IMR-90 (cell line): ENCODE results near the gene PREP. TPM values are rescaled to one million over a fixed set of nuclear protein-coding genes. Genes with fewer than 3 reads are reported as not detected.
A peak's percentile ranks its signal among the peaks of the same experiment; 100 is the strongest.

Source experiments
- ATAC-seq: fragments of 200-7000 bp; cut with Tn5 transposase; 2 replicates; pipeline ENCODE4 v1.9.1; 2020; ENCODE audit warnings: low read depth, mild to moderate bottlenecking, moderate library complexity
- BruUV-seq: library from RNA; stranded (reverse); fragments of 400-500 nt; replicated peaks from 2 replicates; lab custom pipeline; 2021; lab: Mats Ljungman, UMichigan
- CTCF ChIA-PET: fragments of 300-600 bp; formaldehyde crosslinking; extraction: SDS; loops from one replicate; lab custom pipeline; 2021; ENCODE audit warnings: antibody characterized with exemption; lab: Yijun Ruan, JAX
- POLR2A ChIA-PET: fragments of 300-600 bp; sonication (Branson Sonifier 250); formaldehyde crosslinking; loops from one replicate; lab custom pipeline; 2022; ENCODE audit warnings: antibody characterized with exemption; ENCODE audit not compliant: unreplicated experiment; lab: Charles Lee
- DNase-seq: peaks from one replicate; pipeline ENCODE4 v3.0.0; 2013
- H2AFZ ChIP-seq: replicated peaks from 2 replicates; pipeline ENCODE3; 2013; ENCODE audit warnings: low read length, mild to moderate bottlenecking; ENCODE audit not compliant: poor library complexity
- H2AK5ac ChIP-seq: 2 replicates; pipeline ENCODE4 v1.6.1; 2013; ENCODE audit warnings: low read depth, low read length, inconsistent platforms
- H2AK9ac ChIP-seq: replicated peaks from 2 replicates; pipeline ENCODE3; 2013; ENCODE audit warnings: mild to moderate bottlenecking, low read depth, low read length, moderate library complexity; ENCODE audit not compliant: poor library complexity
- H2BK120ac ChIP-seq: 2 replicates; pipeline ENCODE4 v1.6.1; 2013; ENCODE audit warnings: low read depth, low read length, inconsistent platforms
- H2BK15ac ChIP-seq: 3 replicates; pipeline ENCODE4 v1.6.1; 2013; ENCODE audit warnings: low read depth, low read length, inconsistent platforms
- H2BK20ac ChIP-seq: 2 replicates; pipeline ENCODE4 v1.6.1; 2013; ENCODE audit warnings: low read depth, mild to moderate bottlenecking, inconsistent platforms, low read length, moderate library complexity
- H2BK5ac ChIP-seq: 2 replicates; pipeline ENCODE4 v1.6.1; 2013; ENCODE audit warnings: mild to moderate bottlenecking, low read depth, low read length, inconsistent platforms; ENCODE audit not compliant: poor library complexity, severe bottlenecking
- H3K14ac ChIP-seq: replicated peaks from 2 replicates; pipeline ENCODE4 v1.6.1; 2013; ENCODE audit warnings: low read depth, low read length, inconsistent platforms
- H3K18ac ChIP-seq: 2 replicates; pipeline ENCODE4 v1.6.1; 2013; ENCODE audit warnings: low read depth, low read length, control low read depth
- H3K23ac ChIP-seq: 2 replicates; pipeline ENCODE4 v1.6.1; 2013; ENCODE audit warnings: low read depth, low read length, inconsistent platforms
- H3K27ac ChIP-seq: 2 replicates; pipeline ENCODE4 v1.5.1; 2013; ENCODE audit warnings: mild to moderate bottlenecking, control low read depth, low read length; ENCODE audit not compliant: insufficient read depth
- H3K27me3 ChIP-seq: 2 replicates; pipeline ENCODE4 v1.6.1; 2013; ENCODE audit warnings: low read length; ENCODE audit not compliant: control insufficient read depth, insufficient read depth
- H3K36me3 ChIP-seq: 2 replicates; pipeline ENCODE4 v1.6.1; 2013; ENCODE audit warnings: low read length, mixed read lengths; ENCODE audit not compliant: control insufficient read depth, insufficient read depth
- H3K4ac ChIP-seq: 2 replicates; pipeline ENCODE4 v1.6.1; 2013; ENCODE audit warnings: low read depth, low read length, inconsistent platforms
- H3K4me1 ChIP-seq: 2 replicates; pipeline ENCODE4 v1.6.1; 2013; ENCODE audit warnings: low read length, mixed read lengths; ENCODE audit not compliant: control insufficient read depth, insufficient read depth
- H3K4me2 ChIP-seq: 2 replicates; pipeline ENCODE4 v1.6.1; 2013; ENCODE audit warnings: low read depth, mild to moderate bottlenecking, control low read depth, low read length, moderate library complexity
- H3K4me3 ChIP-seq: 2 replicates; pipeline ENCODE4 v1.5.1; 2013; ENCODE audit warnings: low read depth, mild to moderate bottlenecking, control low read depth, low read length, moderate library complexity; ENCODE audit not compliant: insufficient read depth
- H3K56ac ChIP-seq: 2 replicates; pipeline ENCODE4 v1.6.1; 2013; ENCODE audit warnings: low read length, inconsistent platforms; ENCODE audit not compliant: insufficient read depth; ENCODE audit errors: extremely low read depth
- H3K79me1 ChIP-seq, 2 experiments: 2 replicates each; pipeline ENCODE4 v1.6.1; 2013; ENCODE audit warnings: low read length in 2 of 2, inconsistent platforms in 1 of 2, low read depth in 1 of 2
- H3K9ac ChIP-seq: 2 replicates; pipeline ENCODE4 v1.6.1; 2013; ENCODE audit warnings: low read depth, low read length, control low read depth
- H3K9me1 ChIP-seq: 2 replicates; pipeline ENCODE4 v1.6.1; 2013; ENCODE audit warnings: low read length, inconsistent platforms; ENCODE audit not compliant: insufficient read depth
- H3K9me3 ChIP-seq: 2 replicates; pipeline ENCODE4 v1.6.1; 2013; ENCODE audit warnings: low read length; ENCODE audit not compliant: control insufficient read depth, insufficient read depth
- H4K20me1 ChIP-seq: 2 replicates; pipeline ENCODE4 v1.6.1; 2013; ENCODE audit warnings: low read length, inconsistent platforms; ENCODE audit not compliant: insufficient read depth
- H4K5ac ChIP-seq: 2 replicates; pipeline ENCODE4 v1.6.1; 2013; ENCODE audit warnings: mild to moderate bottlenecking, low read depth, low read length, control low read depth
- H4K8ac ChIP-seq, 2 experiments: 2 replicates each; pipeline ENCODE4 v1.6.1; 2013; ENCODE audit warnings: low read depth in 2 of 2, low read length in 2 of 2, control low read depth in 1 of 2, inconsistent platforms in 1 of 2
- H4K91ac ChIP-seq: 2 replicates; pipeline ENCODE4 v1.6.1; 2013; ENCODE audit warnings: low read depth, low read length, inconsistent platforms; ENCODE audit not compliant: insufficient read depth
- CEBPB ChIP-seq: IDR thresholded peaks from 2 replicates; pipeline ENCODE4 v1.6.1; 2012; ENCODE audit warnings: low read depth, low read length, improper control_type of control experiment
- CHD1 ChIP-seq: IDR thresholded peaks from 2 replicates; pipeline ENCODE4 v1.6.1; 2012; ENCODE audit warnings: low read depth, low read length, improper control_type of control experiment
- ELK1 ChIP-seq: fragments of 150-350 bp; IDR thresholded peaks from 2 replicates; pipeline ENCODE4 v1.6.1; 2016; ENCODE audit warnings: low read depth, mild to moderate bottlenecking, low read length, moderate library complexity, borderline replicate concordance
- FOS ChIP-seq: fragments of 150-350 bp; IDR thresholded peaks from 2 replicates; pipeline ENCODE4 v1.6.1; 2016; ENCODE audit warnings: low read depth, low read length
- MAFK ChIP-seq: IDR thresholded peaks from 2 replicates; pipeline ENCODE4 v1.6.1; 2012; ENCODE audit warnings: low read depth, low read length, improper control_type of control experiment
- MAZ ChIP-seq: IDR thresholded peaks from 2 replicates; pipeline ENCODE4 v1.6.1; 2012; ENCODE audit warnings: low read depth, mild to moderate bottlenecking, low read length, improper control_type of control experiment, moderate library complexity, borderline replicate concordance
- MXI1 ChIP-seq: IDR thresholded peaks from 2 replicates; pipeline ENCODE4 v1.6.1; 2012; ENCODE audit warnings: low read depth, mild to moderate bottlenecking, low read length, moderate library complexity, borderline replicate concordance
- NFE2L2 ChIP-seq: fragments of 150-350 bp; IDR thresholded peaks from 2 replicates; pipeline ENCODE4 v1.6.1; 2016; ENCODE audit warnings: low read depth, mild to moderate bottlenecking, low read length
- POLR2A ChIP-seq: IDR thresholded peaks from 2 replicates; pipeline ENCODE4 v1.6.1; 2012; ENCODE audit warnings: mild to moderate bottlenecking, low read depth, low read length
- RAD21 ChIP-seq: IDR thresholded peaks from 2 replicates; pipeline ENCODE4 v1.6.1; 2012; ENCODE audit warnings: low read length, improper control_type of control experiment
- RCOR1 ChIP-seq: IDR thresholded peaks from 2 replicates; pipeline ENCODE4 v1.6.1; 2012; ENCODE audit warnings: mild to moderate bottlenecking, low read length, improper control_type of control experiment; ENCODE audit not compliant: insufficient replicate concordance
- RFX5 ChIP-seq: IDR thresholded peaks from 2 replicates; pipeline ENCODE4 v1.8.0; 2012; ENCODE audit warnings: low read depth, mild to moderate bottlenecking, low read length, moderate library complexity
- SMC3 ChIP-seq: fragments of 150-350 bp; IDR thresholded peaks from 2 replicates; pipeline ENCODE4 v1.6.1; 2016; ENCODE audit warnings: low read depth, mild to moderate bottlenecking, antibody characterized with exemption, low read length, moderate library complexity
- WGBS, 2 experiments: methylation state at CpG; one replicate each; pipeline versions ENCODE4 v1.1.5 to v1.1.7; 2013; ENCODE audit warnings: missing lambda C conversion rate in 2 of 2; ENCODE audit not compliant: insufficient read length in 1 of 2; ENCODE audit errors: extremely low coverage in 2 of 2; 5-methylcytosine and 5-hydroxymethylcytosine counted together
- dilution Hi-C: fragments of 300-500 bp; cut with HindIII; formaldehyde crosslinking; loops from one replicate; pipeline ENCODE4 v1.14.3; 2018; ENCODE audit warnings: low sequenced_read_pairs; ENCODE audit not compliant: unreplicated experiment
- in situ Hi-C: fragments of 300-500 bp; cut with MboI; formaldehyde crosslinking; loops from 3 replicates; pipeline ENCODE4 v1.14.3; 2019; ENCODE audit warnings: low sequenced_read_pairs, inconsistent platforms, mixed read lengths
- intact Hi-C: fragments of 100-400 bp; cut with micrococcal nuclease; formaldehyde crosslinking; loops from 2 replicates; pipeline ENCODE4 v1.10.0; 2022
- polyA plus RNA-seq, 3 experiments: library from polyadenylated mRNA; depleted of rRNA; stranded (reverse); fragments of >200 nt; gene quantifications; 2 replicates each; pipeline ENCODE4 v1.2.3, GENCODE V29; 2012; ENCODE audit warnings: low replicate concordance in 1 of 3
- total RNA-seq: library from RNA; depleted of rRNA; stranded (reverse); fragments of >200 nt; gene quantifications from 2 replicates; pipeline ENCODE4 v1.2.3, GENCODE V29; 2012
- TF ChIP-seq, protein P1 (sequence below): fragments of 150-350 bp; IDR thresholded peaks from 2 replicates; pipeline ENCODE4 v1.6.1; 2017; ENCODE audit warnings: mild to moderate bottlenecking, antibody characterized with exemption, low read length, low read depth
- TF ChIP-seq, protein P2 (sequence below): conservative IDR thresholded peaks from 2 replicates; pipeline ENCODE4 v1.5.1; 2012; ENCODE audit warnings: mild to moderate bottlenecking, low read depth, low read length, improper control_type of control experiment

The PREP gene
- total and polyA plus RNA-seq, 2 of the 4 experiments (the other 2 are of a cell fraction) = 21.0 to 25.7 TPM

GRCh38 chr6:105424175-105424783 lies 21.4 kb upstream of the PREP start:
- H4K5ac ChIP-seq = no peak overlapping the region
- dilution Hi-C loops (loop anchor here (25.0 kb wide), 1 partner anchor 337 kb away; no protein-coding TSS in a partner anchor), intact Hi-C loops (loop anchor here (1.0 kb wide), 1 partner anchor 337 kb away; no protein-coding TSS in a partner anchor), in situ Hi-C loops (no loop called here)
- no peak overlapping the region for H2BK15ac ChIP-seq
- ATAC-seq (peak; percentile 72), DNase-seq (peak; percentile 63)
- H3K27me3 ChIP-seq = no peaks in the 10 kb centered on the region; the same call in 1 of the 2 replicates
- H3K4ac ChIP-seq = no peak overlapping the region
- H3K56ac ChIP-seq = no peak overlapping the region
- 38% methylated on average over 3 of the region's 7 CpGs; no CpG with 5 or more reads in 1 of the 2 experiments for WGBS, 2 experiments
- H2BK120ac ChIP-seq = no peak overlapping the region
- no peak overlapping the region for H3K4me2 ChIP-seq
- no peak overlapping the region for H3K18ac ChIP-seq
- no peak overlapping the region for H2AFZ ChIP-seq
- H3K79me1 ChIP-seq = no peaks in the 10 kb centered on the region
- H3K4me1 ChIP-seq = peaks cover 12% of the 10 kb centered on the region
- ChIA-PET POLR2A (no interaction called here), CTCF (interaction anchor here (0.9 to 1.1 kb wide), 2 partner anchors 10 to 336 kb away, joined by 3 to 4 read pairs; no protein-coding TSS in a partner anchor)
- no peak overlapping the region for H2AK5ac ChIP-seq
- H2BK5ac ChIP-seq = no peak overlapping the region
- H2AK9ac ChIP-seq = no peak overlapping the region
- no peak overlapping the region for H3K14ac ChIP-seq
- H3K23ac ChIP-seq = no peak overlapping the region
- H4K8ac ChIP-seq = no peak overlapping the region
- H2BK20ac ChIP-seq = no peak overlapping the region
- no peaks in the 10 kb centered on the region for H3K36me3 ChIP-seq
- no TSS peak for BruUV-seq
- H4K91ac ChIP-seq = no peak overlapping the region
- H4K20me1 ChIP-seq = no peaks in the 10 kb centered on the region
- no peak overlapping the region for H3K4me3 ChIP-seq
- no peak overlapping the region for H3K27ac ChIP-seq
- H3K9ac ChIP-seq = no peak overlapping the region
- H3K9me3 ChIP-seq = no peaks in the 10 kb centered on the region
- no peaks in the 10 kb centered on the region; the same call in none of the 2 replicates for H3K9me1 ChIP-seq
- TF ChIP-seq POLR2A (no peak), RAD21 (peak; percentile 51), RCOR1 (no peak), MAZ (no peak), SMC3 (peak; percentile 50), ELK1 (no peak), FOS (no peak), CHD1 (no peak), RFX5 (no peak), CEBPB (no peak), MAFK (no peak), NFE2L2 (no peak), MXI1 (no peak)
- TF ChIP-seq, protein P1, sequence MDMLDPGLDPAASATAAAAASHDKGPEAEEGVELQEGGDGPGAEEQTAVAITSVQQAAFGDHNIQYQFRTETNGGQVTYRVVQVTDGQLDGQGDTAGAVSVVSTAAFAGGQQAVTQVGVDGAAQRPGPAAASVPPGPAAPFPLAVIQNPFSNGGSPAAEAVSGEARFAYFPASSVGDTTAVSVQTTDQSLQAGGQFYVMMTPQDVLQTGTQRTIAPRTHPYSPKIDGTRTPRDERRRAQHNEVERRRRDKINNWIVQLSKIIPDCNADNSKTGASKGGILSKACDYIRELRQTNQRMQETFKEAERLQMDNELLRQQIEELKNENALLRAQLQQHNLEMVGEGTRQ = no peak
- TF ChIP-seq, protein P2, sequence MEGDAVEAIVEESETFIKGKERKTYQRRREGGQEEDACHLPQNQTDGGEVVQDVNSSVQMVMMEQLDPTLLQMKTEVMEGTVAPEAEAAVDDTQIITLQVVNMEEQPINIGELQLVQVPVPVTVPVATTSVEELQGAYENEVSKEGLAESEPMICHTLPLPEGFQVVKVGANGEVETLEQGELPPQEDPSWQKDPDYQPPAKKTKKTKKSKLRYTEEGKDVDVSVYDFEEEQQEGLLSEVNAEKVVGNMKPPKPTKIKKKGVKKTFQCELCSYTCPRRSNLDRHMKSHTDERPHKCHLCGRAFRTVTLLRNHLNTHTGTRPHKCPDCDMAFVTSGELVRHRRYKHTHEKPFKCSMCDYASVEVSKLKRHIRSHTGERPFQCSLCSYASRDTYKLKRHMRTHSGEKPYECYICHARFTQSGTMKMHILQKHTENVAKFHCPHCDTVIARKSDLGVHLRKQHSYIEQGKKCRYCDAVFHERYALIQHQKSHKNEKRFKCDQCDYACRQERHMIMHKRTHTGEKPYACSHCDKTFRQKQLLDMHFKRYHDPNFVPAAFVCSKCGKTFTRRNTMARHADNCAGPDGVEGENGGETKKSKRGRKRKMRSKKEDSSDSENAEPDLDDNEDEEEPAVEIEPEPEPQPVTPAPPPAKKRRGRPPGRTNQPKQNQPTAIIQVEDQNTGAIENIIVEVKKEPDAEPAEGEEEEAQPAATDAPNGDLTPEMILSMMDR = peak; percentile 62
